Retinal pigment epithelial cell (primary cell): ENCODE results near the gene LRRC37B.
"Not testable (repeated sequence)": the region's sequence is repeated elsewhere in the genome, so short reads cannot be mapped to it uniquely, and the experiment has no call there.

Experiments used
- DNase-seq: peaks from one replicate; pipeline ENCODE4 v3.0.0-alpha.2; 2010; ENCODE audit warnings: low read depth
- H3K4me3 ChIP-seq: 2 replicates; pipeline ENCODE4 v1.5.1; 2011; ENCODE audit warnings: mild to moderate bottlenecking, low read length, control low read depth, moderate library complexity
- TF ChIP-seq, protein P1 (sequence below): conservative IDR thresholded peaks from 2 replicates; pipeline ENCODE4 v1.5.1; 2011; ENCODE audit warnings: low read depth, low read length, control low read depth, inconsistent platforms

LRRC37B gene

DNA sequence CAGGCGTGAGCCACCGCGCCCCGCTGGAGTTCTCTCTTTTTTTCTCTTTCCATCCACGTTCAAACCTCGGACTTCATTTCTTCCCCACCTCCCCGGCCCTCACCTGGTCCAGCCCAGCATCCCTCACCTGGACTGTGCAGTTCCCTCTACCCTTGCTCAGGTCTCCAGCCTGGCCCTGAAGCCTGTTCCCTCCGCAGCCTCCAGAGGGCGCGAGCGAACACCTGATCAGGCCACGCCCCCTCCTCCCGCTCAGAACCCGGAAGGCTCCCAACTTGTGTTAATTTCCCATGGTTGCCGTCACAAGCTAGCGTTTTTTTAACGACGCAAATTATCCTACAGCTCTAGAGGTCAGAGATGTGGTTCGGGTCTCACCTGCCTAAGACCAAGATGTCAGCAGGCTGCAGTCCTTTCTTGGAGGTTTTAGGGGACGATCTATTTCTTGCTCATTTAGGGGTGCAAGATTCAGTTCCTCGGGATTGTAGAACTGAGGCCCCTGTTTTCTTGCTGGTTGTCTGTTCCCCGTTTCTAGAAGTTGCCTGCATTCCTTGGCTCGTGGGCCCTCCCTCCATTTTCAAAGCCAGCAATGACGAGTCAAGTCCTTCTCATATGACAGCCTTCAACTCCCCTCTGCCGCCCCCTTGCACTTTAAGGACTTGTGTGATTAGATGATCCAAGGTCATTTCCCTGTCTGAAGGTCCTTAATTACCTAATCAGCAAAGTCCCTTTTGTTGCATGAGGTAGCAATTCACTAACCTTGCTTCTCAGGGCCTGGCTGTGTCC is 59.9 kb downstream of the LRRC37B start:
- H3K4me3 ChIP-seq, DNase-seq: not testable (repeated sequence)
- TF ChIP-seq, protein P1, sequence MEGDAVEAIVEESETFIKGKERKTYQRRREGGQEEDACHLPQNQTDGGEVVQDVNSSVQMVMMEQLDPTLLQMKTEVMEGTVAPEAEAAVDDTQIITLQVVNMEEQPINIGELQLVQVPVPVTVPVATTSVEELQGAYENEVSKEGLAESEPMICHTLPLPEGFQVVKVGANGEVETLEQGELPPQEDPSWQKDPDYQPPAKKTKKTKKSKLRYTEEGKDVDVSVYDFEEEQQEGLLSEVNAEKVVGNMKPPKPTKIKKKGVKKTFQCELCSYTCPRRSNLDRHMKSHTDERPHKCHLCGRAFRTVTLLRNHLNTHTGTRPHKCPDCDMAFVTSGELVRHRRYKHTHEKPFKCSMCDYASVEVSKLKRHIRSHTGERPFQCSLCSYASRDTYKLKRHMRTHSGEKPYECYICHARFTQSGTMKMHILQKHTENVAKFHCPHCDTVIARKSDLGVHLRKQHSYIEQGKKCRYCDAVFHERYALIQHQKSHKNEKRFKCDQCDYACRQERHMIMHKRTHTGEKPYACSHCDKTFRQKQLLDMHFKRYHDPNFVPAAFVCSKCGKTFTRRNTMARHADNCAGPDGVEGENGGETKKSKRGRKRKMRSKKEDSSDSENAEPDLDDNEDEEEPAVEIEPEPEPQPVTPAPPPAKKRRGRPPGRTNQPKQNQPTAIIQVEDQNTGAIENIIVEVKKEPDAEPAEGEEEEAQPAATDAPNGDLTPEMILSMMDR = peak; percentile 13

DNA sequence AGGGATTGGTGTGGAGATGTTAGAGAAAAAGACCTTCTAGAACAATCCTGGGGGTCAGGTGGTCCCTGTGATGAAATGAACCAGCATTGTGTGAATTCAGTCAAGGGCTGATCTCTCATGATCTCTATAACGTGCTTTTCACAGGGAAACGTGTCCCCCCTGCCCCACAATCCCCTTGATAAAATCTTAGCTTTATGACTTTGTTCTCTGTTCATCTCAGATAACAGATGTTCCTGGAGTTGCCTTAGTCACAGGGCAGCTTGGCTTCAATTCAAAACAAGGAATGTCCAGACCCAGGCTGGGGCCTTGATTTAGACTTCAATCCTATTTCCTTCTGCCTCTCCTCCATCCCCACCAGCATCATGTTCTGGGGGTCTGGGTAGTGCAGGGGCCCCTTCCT is 61.9 kb downstream of the LRRC37B start:
- H3K4me3 ChIP-seq, DNase-seq: not testable (repeated sequence)

DNA sequence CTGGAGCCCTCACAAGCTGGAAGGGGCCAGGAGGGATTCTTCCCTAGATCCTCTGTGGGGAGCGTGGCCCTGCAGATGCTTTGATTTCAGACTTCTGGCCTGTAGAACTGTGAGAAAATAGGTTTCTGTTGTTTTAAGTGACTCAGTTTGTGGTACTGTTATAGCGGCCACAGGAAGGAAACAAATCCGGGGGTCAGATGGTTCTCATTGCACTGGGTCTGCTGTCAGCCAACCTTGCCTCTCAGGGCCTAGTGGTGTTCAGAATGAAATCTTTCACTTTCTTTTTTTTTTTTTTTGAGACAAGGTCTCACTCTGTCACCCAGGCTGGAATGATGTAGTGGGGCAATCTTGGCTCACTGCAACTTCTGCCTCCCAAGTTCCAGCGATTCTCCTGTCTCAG is 64.8 kb downstream of the LRRC37B start:
- not testable (repeated sequence) for H3K4me3 ChIP-seq, DNase-seq

DNA sequence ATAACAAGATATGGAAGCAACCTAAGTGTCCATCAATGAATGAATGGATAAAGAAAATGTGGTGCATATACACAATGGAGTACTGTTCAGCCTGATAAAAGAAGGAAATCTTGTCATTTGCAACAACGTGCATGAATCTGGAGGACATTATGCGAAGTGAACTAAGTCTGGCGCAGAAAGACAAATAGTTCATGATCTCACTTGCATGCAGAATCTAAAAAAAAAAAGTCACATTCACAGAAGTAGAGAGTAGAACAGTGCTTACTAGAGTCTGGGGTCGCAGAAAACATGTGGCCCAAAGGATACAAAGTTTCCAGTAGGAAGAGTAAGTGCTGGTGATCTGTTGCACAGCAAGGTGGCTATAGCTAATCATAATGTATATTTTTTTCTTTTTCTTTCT is 65.9 kb downstream of the LRRC37B start:
- H3K4me3 ChIP-seq, DNase-seq: not testable (repeated sequence)

DNA sequence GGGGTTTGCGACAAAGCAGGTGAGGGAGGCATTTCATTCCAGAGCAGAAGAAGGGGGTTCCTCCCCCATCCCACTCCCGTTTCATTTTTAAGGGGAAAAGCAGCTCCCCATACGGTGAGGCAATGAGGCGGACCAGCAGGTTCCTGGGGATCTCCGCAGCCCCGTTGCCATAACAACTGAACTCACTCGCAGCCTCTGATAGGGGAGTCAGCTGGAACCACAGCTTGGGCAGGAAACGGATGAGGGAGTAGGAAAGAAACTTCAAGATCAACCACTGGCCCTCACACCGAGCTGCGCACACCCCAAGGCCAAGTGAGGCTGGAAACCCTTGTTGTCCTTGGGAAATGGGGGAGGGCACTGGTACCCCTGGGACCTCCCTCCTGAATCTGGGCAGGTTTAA is 72.6 kb downstream of the LRRC37B start:
- not testable (repeated sequence) for DNase-seq, H3K4me3 ChIP-seq

DNA sequence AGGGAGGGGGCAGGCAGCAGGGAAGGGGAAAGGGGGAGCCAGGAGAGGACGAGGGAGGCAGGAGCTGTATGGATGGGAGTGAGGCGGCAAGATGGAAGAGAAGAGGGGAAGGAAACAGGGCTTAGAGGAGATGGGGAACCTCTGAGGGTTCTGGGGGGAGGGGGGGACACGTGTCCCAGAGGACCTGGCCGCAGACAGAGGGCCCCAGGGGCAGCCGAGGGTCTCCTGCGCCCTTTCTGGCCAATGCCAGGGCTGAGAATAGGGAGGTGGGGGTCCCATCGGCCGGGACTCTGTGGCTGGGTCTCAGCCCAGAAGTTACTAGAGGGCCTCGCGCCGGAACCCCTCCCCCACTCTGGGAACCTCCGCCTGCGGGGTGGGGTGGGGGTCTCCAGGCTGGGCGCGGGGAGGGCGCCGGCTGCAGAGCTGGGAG is 76.4 kb downstream of the LRRC37B start:
- peak overlapping the region; percentile 50 for H3K4me3 ChIP-seq
- DNase-seq = not testable (repeated sequence)

DNA sequence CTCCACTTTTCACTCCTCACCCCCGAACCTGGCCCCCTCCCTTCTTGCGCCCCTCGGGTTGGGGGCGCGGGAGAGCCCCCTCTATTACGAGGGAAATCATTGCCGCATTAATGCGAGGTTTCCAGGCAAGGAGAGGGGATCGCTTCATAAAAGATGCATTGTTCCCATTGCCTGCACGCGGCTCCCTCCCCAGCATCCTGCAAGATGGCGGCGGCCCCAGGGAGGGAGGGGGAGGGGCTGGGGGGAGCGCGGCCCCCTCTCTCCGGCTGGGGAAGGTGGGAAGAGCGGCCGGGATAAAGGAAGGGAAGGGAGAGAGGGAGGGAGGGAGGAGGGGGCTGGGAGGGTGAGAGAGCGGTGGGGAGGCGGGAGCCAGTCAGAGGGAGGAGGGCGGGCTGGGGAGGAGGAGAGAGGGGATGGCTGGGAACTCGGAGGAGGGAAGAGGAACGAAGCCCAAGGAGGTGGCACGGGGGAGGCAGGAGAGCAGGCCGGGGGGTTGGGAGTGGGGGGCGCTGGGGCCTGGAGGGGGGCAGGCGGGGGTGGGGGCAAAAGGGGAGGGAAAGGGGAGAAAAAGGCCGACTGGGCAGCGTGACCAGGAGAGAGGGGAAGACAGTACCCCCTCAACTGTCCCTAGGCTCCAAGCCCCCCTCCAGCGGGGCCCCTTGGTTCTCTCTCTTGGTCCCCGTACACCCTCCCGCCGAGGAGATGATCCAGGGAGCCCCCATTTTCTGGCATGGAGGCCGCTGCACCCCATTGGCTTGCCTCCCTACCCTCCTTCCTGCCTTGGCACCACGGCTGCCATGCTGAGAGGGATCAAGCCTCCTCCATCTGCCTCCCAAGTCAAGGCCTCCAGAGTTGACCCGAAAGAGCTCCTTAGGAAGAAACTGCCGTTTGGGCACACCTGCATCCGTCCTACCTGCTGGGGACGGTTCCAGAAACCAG is 77.1 kb downstream of the LRRC37B start:
- DNase-seq = not testable (repeated sequence)
- H3K4me3 ChIP-seq = peak overlapping the region; percentile 50

DNA sequence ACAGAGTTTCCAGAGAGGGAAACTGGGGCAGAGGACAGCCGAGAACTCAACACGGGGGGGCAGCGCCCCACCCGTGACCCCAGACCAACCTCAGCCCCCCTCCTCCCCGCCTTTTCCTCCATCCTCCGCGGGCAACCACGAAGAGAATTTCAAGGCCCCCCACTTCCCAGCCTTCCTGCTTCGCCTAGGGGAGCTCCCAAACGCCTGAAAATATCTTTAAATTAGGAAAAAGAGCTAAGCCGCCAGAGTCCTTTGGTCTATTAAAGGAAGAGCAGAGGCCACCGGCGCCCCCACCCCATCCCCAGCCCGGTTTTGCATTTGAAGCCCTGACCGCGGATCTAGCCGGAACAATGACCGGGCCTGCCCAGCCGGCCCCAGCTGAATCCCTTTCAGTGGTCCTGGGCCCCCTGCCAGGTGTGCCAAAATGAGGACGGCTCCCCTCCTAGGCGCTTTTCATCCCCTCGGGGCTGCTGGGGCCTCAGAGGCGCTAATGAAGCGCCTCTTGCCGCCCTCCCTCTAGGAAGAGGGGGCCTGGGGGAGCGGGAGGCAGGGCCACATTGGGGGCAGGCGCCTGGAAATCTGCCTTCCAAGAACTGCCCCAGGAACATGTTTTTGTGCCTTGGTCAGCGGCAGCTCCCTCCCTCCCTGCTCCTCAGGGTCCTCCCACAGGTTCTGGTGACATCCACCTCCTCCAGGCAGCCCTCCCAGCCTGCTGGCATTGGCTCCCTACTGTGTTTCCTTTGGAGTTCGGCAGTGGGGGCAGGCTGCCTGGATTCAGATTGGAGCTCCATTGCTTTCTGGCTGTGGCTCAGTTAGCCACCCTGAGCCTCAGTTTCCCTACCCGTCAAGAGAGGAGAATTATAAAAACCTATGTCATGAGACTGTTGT is 78.0 kb downstream of the LRRC37B start:
- not testable (repeated sequence) for DNase-seq

DNA sequence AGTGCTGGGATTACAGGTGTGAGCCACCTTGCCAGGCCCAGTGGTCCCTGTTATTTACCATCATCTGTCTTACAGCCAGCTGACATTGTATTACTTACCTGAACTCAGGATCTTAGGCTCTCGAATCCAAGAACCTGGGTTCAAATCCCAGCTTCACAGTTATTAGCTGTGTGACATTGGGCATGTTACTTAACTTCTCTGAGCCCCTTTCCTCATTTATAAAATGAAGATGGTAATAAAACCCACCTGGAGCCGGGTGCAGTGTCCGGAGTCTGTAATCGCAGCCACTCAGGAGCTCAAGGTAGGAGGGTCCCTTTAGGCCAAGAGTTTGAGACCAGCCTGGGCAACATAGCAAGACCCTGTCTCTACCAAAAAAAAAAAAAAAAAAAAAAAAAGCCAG is 79.7 kb downstream of the LRRC37B start:
- H3K4me3 ChIP-seq, DNase-seq: not testable (repeated sequence)

More for the DNA sequence above, 78.0 kb downstream of the LRRC37B start:
- not testable (repeated sequence) for H3K4me3 ChIP-seq

DNA sequence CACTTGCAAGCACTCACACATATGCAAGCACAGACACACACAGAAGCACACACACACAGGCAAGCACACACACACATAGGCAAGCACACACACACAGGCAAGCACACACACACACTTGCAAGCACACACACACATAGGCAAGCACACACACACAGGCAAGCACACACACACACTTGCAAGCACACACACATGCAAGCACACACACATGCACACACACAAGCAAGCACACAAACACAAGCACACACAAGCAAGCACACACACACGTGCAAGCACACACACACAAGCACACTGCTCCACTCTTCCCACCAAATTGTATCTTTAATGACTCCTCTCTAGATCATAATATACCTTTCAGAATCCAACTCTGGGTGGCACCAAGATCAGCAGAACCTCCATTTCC is 84.9 kb downstream of the LRRC37B start:
- not testable (repeated sequence) for H3K4me3 ChIP-seq, DNase-seq

DNA sequence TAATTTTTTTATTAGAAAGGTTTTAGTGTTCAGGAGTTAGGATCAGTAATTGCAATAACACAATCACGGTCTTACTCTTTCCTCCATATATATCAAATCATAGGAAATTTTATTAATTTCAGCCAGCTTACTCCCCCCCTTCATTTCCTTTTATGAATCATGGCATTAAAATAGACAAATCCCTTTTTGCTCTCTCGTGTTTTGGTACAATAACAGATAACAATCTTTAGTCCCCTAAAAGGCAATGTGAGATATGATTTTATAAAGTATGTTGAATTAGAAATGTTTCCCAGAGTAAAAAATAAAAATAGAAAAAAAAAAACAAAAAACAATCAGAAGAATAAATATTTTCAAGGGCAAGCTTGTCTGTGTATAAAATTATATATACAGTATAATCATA is 92.5 kb downstream of the LRRC37B start:
- no peak for DNase-seq
- TF ChIP-seq, protein P1 = no peak
- H3K4me3 ChIP-seq = no peak overlapping the region

DNA sequence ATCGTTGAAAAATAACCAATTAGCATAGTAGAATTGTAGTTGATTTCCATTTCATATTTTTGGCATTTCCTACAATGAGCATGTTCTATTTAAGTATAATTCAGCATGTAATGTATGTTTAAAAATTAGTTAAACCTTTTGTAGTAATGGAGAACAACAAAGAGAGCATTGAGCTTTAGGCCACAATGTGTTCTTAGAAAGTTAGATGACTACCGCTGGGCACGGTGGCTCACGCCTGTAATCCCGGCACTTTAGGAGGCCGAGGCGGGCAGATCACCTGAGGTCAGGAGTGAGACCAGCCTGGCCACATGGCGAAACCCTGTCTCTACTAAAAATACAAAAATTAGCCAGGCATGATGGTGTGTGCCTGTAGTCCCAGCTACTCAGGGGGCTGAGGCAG is 93.1 kb downstream of the LRRC37B start:
- not testable (repeated sequence) for H3K4me3 ChIP-seq, DNase-seq
